GM21526 (cell line): ENCODE results near the gene MTUS2.

Source experiments
- ATAC-seq: cut with Tn5 transposase; IDR thresholded peaks from one replicate; pipeline ENCODE4 v1.9.1; 2021; ENCODE audit warnings: moderate library complexity; ENCODE audit not compliant: unreplicated experiment, low FRiP score

The MTUS2 gene

GRCh38 chr13:29464105-29464679 lies 644.1 kb downstream of the MTUS2 start:
- no peak for ATAC-seq

GRCh38 chr13:29465741-29466293 lies 645.7 kb downstream of the MTUS2 start:
- ATAC-seq = no peak

GRCh38 chr13:29471551-29471950 lies 651.4 kb downstream of the MTUS2 start:
- no peak for ATAC-seq

- ATAC-seq = no peak
Measured at GRCh38 chr13:29472332-29472961, 652.3 kb downstream of the MTUS2 start.

GRCh38 chr13:29473166-29473565 lies 653.0 kb downstream of the MTUS2 start:
- no peak for ATAC-seq

GRCh38 chr13:29474991-29475390 lies 654.9 kb downstream of the MTUS2 start:
- ATAC-seq = no peak

GRCh38 chr13:29476046-29476445 lies 655.9 kb downstream of the MTUS2 start:
- ATAC-seq = no peak

GRCh38 chr13:29479716-29480492 lies 659.8 kb downstream of the MTUS2 start:
- ATAC-seq = no peak

- no peak for ATAC-seq
Measured at GRCh38 chr13:29480893-29481525, 660.9 kb downstream of the MTUS2 start.

- ATAC-seq = no peak
Measured at GRCh38 chr13:29481603-29482002, 661.5 kb downstream of the MTUS2 start.

- no peak for ATAC-seq
Measured at GRCh38 chr13:29482504-29482903, 662.4 kb downstream of the MTUS2 start.

- no peak for ATAC-seq
Measured at GRCh38 chr13:29483211-29483610, 663.1 kb downstream of the MTUS2 start.

- no peak for ATAC-seq
Measured at GRCh38 chr13:29483623-29484022, 663.5 kb downstream of the MTUS2 start.

GRCh38 chr13:29484236-29484635 lies 664.1 kb downstream of the MTUS2 start:
- no peak for ATAC-seq

GRCh38 chr13:29484796-29485195 lies 664.7 kb downstream of the MTUS2 start:
- ATAC-seq = no peak

- ATAC-seq = no peak
Measured at GRCh38 chr13:29486551-29486950, 666.4 kb downstream of the MTUS2 start.

GRCh38 chr13:29487466-29488454 lies 667.6 kb downstream of the MTUS2 start:
- ATAC-seq = no peak

GRCh38 chr13:29489650-29490560 lies 669.8 kb downstream of the MTUS2 start:
- no peak for ATAC-seq

- no peak for ATAC-seq
Measured at GRCh38 chr13:29490561-29490885, 670.4 kb downstream of the MTUS2 start.
